CMK (cell line): ENCODE results near the gene KIRREL3.

Experiments used
- DNase-seq: peaks from one replicate; pipeline ENCODE4 v3.0.0-alpha.2; 2010; ENCODE audit warnings: low read depth

Gene KIRREL3

GRCh38 chr11:126870021-126870420 is 130.5 kb downstream of the KIRREL3 start:
- DNase-seq, result no peak

GRCh38 chr11:126868741-126869140 is 131.8 kb downstream of the KIRREL3 start:
- no peak for DNase-seq

- no peak for DNase-seq
These were observed 135.6 kb downstream of the KIRREL3 start for GRCh38 chr11:126864934-126865333.

GRCh38 chr11:126863294-126863997 is 137.1 kb downstream of the KIRREL3 start:
- no peak for DNase-seq

- no peak for DNase-seq
These were observed 137.8 kb downstream of the KIRREL3 start for GRCh38 chr11:126862664-126863243.

- no peak for DNase-seq
These were observed 138.6 kb downstream of the KIRREL3 start for GRCh38 chr11:126861796-126862459.

GRCh38 chr11:126857860-126858808 is 142.4 kb downstream of the KIRREL3 start:
- no peak for DNase-seq

GRCh38 chr11:126855536-126855935 is 145.0 kb downstream of the KIRREL3 start:
- DNase-seq, result no peak

- no peak for DNase-seq
These were observed 146.8 kb downstream of the KIRREL3 start for GRCh38 chr11:126853732-126854131.

- no peak for DNase-seq
These were observed 155.8 kb downstream of the KIRREL3 start for GRCh38 chr11:126844789-126845188.

- DNase-seq, result no peak
These were observed 157.5 kb downstream of the KIRREL3 start for GRCh38 chr11:126843096-126843495.

- DNase-seq, result no peak
These were observed 158.6 kb downstream of the KIRREL3 start for GRCh38 chr11:126841999-126842398.

GRCh38 chr11:126840975-126841374 is 159.6 kb downstream of the KIRREL3 start:
- no peak for DNase-seq

GRCh38 chr11:126840201-126840886 is 160.2 kb downstream of the KIRREL3 start:
- no peak for DNase-seq

- peak; percentile 77 for DNase-seq
These were observed 161.1 kb downstream of the KIRREL3 start for GRCh38 chr11:126839496-126839895.

GRCh38 chr11:126838779-126839178 is 161.8 kb downstream of the KIRREL3 start:
- DNase-seq, result no peak

- DNase-seq, result no peak
These were observed 163.0 kb downstream of the KIRREL3 start for GRCh38 chr11:126837581-126837980.

- no peak for DNase-seq
These were observed 166.0 kb downstream of the KIRREL3 start for GRCh38 chr11:126834573-126834972.

GRCh38 chr11:126834149-126834548 is 166.4 kb downstream of the KIRREL3 start:
- DNase-seq, result no peak

GRCh38 chr11:126833065-126833464 is 167.5 kb downstream of the KIRREL3 start:
- no peak for DNase-seq

- no peak for DNase-seq
These were observed 168.2 kb downstream of the KIRREL3 start for GRCh38 chr11:126832387-126832786.
